WTC11 (cell line): ENCODE results near the gene GRIK2.

Experiments
- ATF6 ChIP-seq: sonication (generic); formaldehyde crosslinking; IDR thresholded peaks from 2 replicates; pipeline ENCODE4 v1.8.1; 2023; ENCODE audit warnings: mild to moderate bottlenecking, missing genetic modification reagents
- CREB1 ChIP-seq: sonication (generic); formaldehyde crosslinking; IDR thresholded peaks from 2 replicates; pipeline ENCODE4 v1.8.0; 2023; ENCODE audit warnings: mild to moderate bottlenecking, missing genetic modification reagents
- CREM ChIP-seq: sonication (generic); formaldehyde crosslinking; IDR thresholded peaks from 2 replicates; pipeline ENCODE4 v1.8.1; 2022; ENCODE audit warnings: mild to moderate bottlenecking, missing genetic modification reagents, moderate library complexity
- CTCF ChIP-seq: fragments of 200-600 bp; IDR thresholded peaks from 2 replicates; pipeline ENCODE4 v1.8.0; 2022; ENCODE audit warnings: antibody characterized with exemption
- E2F1 ChIP-seq: sonication (generic); formaldehyde crosslinking; IDR thresholded peaks from 2 replicates; pipeline ENCODE4 v1.8.0; 2022; ENCODE audit warnings: mild to moderate bottlenecking, missing genetic modification reagents
- ELF4 ChIP-seq: sonication (generic); formaldehyde crosslinking; IDR thresholded peaks from 2 replicates; pipeline ENCODE4 v1.8.1; 2022; ENCODE audit warnings: low read depth, mild to moderate bottlenecking, moderate library complexity, missing genetic modification reagents
- ETV6 ChIP-seq: sonication (generic); formaldehyde crosslinking; IDR thresholded peaks from 2 replicates; pipeline ENCODE4 v1.8.1; 2022; ENCODE audit warnings: mild to moderate bottlenecking, missing genetic modification reagents
- FOXP4 ChIP-seq: sonication (generic); formaldehyde crosslinking; IDR thresholded peaks from 2 replicates; pipeline ENCODE4 v1.8.0; 2022; ENCODE audit warnings: mild to moderate bottlenecking, missing genetic modification reagents
- HMGA2 ChIP-seq: fragments of 250-450 bp; sonication (Bioruptor Pico); IDR thresholded peaks from 2 replicates; pipeline ENCODE4 v1.4.0; 2021; ENCODE audit warnings: mild to moderate bottlenecking, moderate library complexity
- IRF1 ChIP-seq: sonication (generic); formaldehyde crosslinking; IDR thresholded peaks from 2 replicates; pipeline ENCODE4 v1.8.0; 2023; ENCODE audit warnings: missing genetic modification reagents
- NR1H2 ChIP-seq: sonication (generic); formaldehyde crosslinking; IDR thresholded peaks from 2 replicates; pipeline ENCODE4 v1.9.0; 2021; ENCODE audit warnings: mild to moderate bottlenecking, moderate library complexity, missing genetic modification reagents
- SP1 ChIP-seq: sonication (generic); formaldehyde crosslinking; conservative IDR thresholded peaks from 2 replicates; pipeline ENCODE4 v1.8.1; 2022; ENCODE audit warnings: missing genetic modification reagents
- ZBTB43 ChIP-seq: sonication (generic); formaldehyde crosslinking; IDR thresholded peaks from 2 replicates; pipeline ENCODE4 v1.8.1; 2023; ENCODE audit warnings: mild to moderate bottlenecking, missing genetic modification reagents

GRCh38 chr6:102075539-102075938 is 682.0 kb downstream of the GRIK2 start:
- no peak for TF ChIP-seq HMGA2 (CRISPR knock-in tag)
- no peak for TF ChIP-seq ELF4
- no peak for TF ChIP-seq CTCF
- no peak for TF ChIP-seq CREB1 (CRISPR knock-in tag)
- TF ChIP-seq ETV6 (CRISPR knock-in tag) = no peak
- no peak for TF ChIP-seq ZBTB43 (CRISPR knock-in tag)
- TF ChIP-seq FOXP4 (CRISPR knock-in tag) = no peak
- TF ChIP-seq E2F1 (CRISPR knock-in tag) = no peak
- no peak for TF ChIP-seq ATF6 (CRISPR knock-in tag)
- no peak for TF ChIP-seq NR1H2 (CRISPR knock-in tag)
- TF ChIP-seq CREM (CRISPR knock-in tag) = no peak
- no peak for TF ChIP-seq SP1 (CRISPR knock-in tag)
- TF ChIP-seq IRF1 = no peak
